Sigmoid colon (tissue), 4 donors: ENCODE results near the gene CCDC81.

Experiments
- EP300 ChIP-seq, 4 donors: sonication (generic); formaldehyde crosslinking; IDR thresholded peaks; one replicate each; pipeline ENCODE4 v1.6.1; 2017; ENCODE audit warnings: antibody characterized with exemption in 4 of 4
- POLR2A ChIP-seq, 2 donors: fragments of 450-650 bp; IDR thresholded peaks; one replicate each; pipeline ENCODE4 v1.6.1; 2016; ENCODE audit warnings: antibody characterized with exemption in 2 of 2, mild to moderate bottlenecking in 2 of 2, moderate library complexity in 2 of 2
- POLR2AphosphoS5 ChIP-seq, 4 donors: sonication (generic); formaldehyde crosslinking; IDR thresholded peaks; one replicate each; pipeline ENCODE4 v1.6.1; 2017; ENCODE audit warnings: antibody characterized with exemption in 4 of 4
- TF ChIP-seq, protein P1 (sequence below), 4 experiments: fragments of 450-650 bp in 3 of 4; fragments of 200-600 bp in 1 of 4; IDR thresholded peaks; one replicate each; pipeline ENCODE4 v1.5.1; 2016 to 2019; ENCODE audit warnings: antibody characterized with exemption in 4 of 4, mild to moderate bottlenecking in 3 of 4, moderate library complexity in 2 of 4

DNA sequence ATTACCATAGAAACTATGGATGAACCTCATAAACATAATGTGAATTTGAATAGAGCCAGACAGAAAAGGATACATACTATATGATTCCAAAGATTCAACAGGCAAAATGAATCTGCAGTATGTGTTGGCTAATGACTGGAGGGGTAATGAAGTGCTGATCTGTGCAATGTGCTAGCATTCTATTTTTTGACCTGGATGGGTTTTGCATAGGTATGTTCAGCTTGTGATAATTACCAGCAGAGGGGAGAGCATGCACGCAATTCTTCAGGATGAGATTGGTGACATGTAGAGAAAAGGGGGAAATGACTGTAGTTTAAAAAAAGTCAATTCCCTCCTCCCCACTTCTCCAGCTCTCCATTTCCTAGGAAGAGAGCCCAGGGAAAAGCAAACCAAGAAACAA, 618 bp upstream of the CCDC81 start:
- TF ChIP-seq, protein P1, sequence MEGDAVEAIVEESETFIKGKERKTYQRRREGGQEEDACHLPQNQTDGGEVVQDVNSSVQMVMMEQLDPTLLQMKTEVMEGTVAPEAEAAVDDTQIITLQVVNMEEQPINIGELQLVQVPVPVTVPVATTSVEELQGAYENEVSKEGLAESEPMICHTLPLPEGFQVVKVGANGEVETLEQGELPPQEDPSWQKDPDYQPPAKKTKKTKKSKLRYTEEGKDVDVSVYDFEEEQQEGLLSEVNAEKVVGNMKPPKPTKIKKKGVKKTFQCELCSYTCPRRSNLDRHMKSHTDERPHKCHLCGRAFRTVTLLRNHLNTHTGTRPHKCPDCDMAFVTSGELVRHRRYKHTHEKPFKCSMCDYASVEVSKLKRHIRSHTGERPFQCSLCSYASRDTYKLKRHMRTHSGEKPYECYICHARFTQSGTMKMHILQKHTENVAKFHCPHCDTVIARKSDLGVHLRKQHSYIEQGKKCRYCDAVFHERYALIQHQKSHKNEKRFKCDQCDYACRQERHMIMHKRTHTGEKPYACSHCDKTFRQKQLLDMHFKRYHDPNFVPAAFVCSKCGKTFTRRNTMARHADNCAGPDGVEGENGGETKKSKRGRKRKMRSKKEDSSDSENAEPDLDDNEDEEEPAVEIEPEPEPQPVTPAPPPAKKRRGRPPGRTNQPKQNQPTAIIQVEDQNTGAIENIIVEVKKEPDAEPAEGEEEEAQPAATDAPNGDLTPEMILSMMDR (IDR thresholded peaks at IDR 0.05): no peak
- TF ChIP-seq POLR2A (IDR thresholded peaks at IDR 0.05) (no peak), EP300 (IDR thresholded peaks at IDR 0.05) (no peak), POLR2AphosphoS5 (IDR thresholded peaks at IDR 0.05) (no peak)
